Duodenal mucosa (tissue), 2 donors: ENCODE results near the gene CDH20.

Source experiments
- H3K27ac ChIP-seq: one replicate; pipeline ENCODE4 v1.7.0; 2013; ENCODE audit warnings: low read depth, low read length
- H3K27me3 ChIP-seq, 2 donors: one replicate each; pipeline ENCODE4 v1.7.0; 2013; ENCODE audit warnings: low read length in 2 of 2, control low read depth in 1 of 2; ENCODE audit not compliant: insufficient read depth in 2 of 2, control insufficient read depth in 1 of 2
- H3K36me3 ChIP-seq, 2 donors: one replicate each; pipeline ENCODE4 v1.7.0; 2013; ENCODE audit warnings: low read length in 2 of 2, control low read depth in 1 of 2; ENCODE audit not compliant: insufficient read depth in 2 of 2, control insufficient read depth in 1 of 2
- H3K4me1 ChIP-seq, 2 donors: one replicate each; pipeline ENCODE4 v1.7.0; 2013; ENCODE audit warnings: low read length in 2 of 2, control low read depth in 1 of 2; ENCODE audit not compliant: insufficient read depth in 2 of 2, control insufficient read depth in 1 of 2
- H3K4me3 ChIP-seq, 2 donors: one replicate each; pipeline ENCODE4 v1.7.0; 2013; ENCODE audit warnings: low read length in 2 of 2, low read depth in 1 of 2
- H3K9ac ChIP-seq, 2 donors: one replicate each; pipeline ENCODE4 v1.7.0; 2013; ENCODE audit warnings: low read length in 2 of 2, low read depth in 1 of 2
- H3K9me3 ChIP-seq, 2 donors: one replicate each; pipeline ENCODE4 v1.7.0; 2013; ENCODE audit warnings: low read length in 2 of 2, control low read depth in 1 of 2; ENCODE audit not compliant: control insufficient read depth in 1 of 2

The CDH20 gene

GRCh38 chr18:61371111-61371510 is 37.9 kb downstream of the CDH20 start:
- Histone ChIP-seq H3K27ac (no peak overlapping the region), H3K27me3 (no peaks in the 10 kb centered on the region)

GRCh38 chr18:61379827-61380226 is 46.6 kb downstream of the CDH20 start:
- no peaks in the 10 kb centered on the region for H3K27me3 ChIP-seq
- no peaks in the 10 kb centered on the region for H3K36me3 ChIP-seq
- no peak overlapping the region for H3K27ac ChIP-seq
- H3K4me3 ChIP-seq = no peak overlapping the region
- H3K9ac ChIP-seq = no peak overlapping the region
- H3K4me1 ChIP-seq = no peaks in the 10 kb centered on the region
- H3K9me3 ChIP-seq = no peaks in the 10 kb centered on the region

More at GRCh38 chr18:61371111-61371510, 37.9 kb downstream of the CDH20 start:
- H3K4me1 ChIP-seq = no peaks in the 10 kb centered on the region
- H3K9me3 ChIP-seq = no peaks in the 10 kb centered on the region
- no peak overlapping the region for H3K9ac ChIP-seq
- no peak overlapping the region for H3K4me3 ChIP-seq
- no peaks in the 10 kb centered on the region for H3K36me3 ChIP-seq

GRCh38 chr18:61388010-61388409 is 54.8 kb downstream of the CDH20 start:
- Histone ChIP-seq H3K27me3 (no peaks in the 10 kb centered on the region), H3K9ac (no peak overlapping the region), H3K4me3 (no peak overlapping the region), H3K4me1 (no peaks in the 10 kb centered on the region), H3K9me3 (no peaks in the 10 kb centered on the region), H3K27ac (no peak overlapping the region), H3K36me3 (no peaks in the 10 kb centered on the region)

- H3K9me3 ChIP-seq = no peaks in the 10 kb centered on the region
- no peak overlapping the region for H3K4me3 ChIP-seq
- no peaks in the 10 kb centered on the region for H3K36me3 ChIP-seq
- no peak overlapping the region for H3K9ac ChIP-seq
- H3K4me1 ChIP-seq = no peaks in the 10 kb centered on the region
- no peak overlapping the region for H3K27ac ChIP-seq
- H3K27me3 ChIP-seq = no peaks in the 10 kb centered on the region
Measured at GRCh38 chr18:61394983-61395382, 61.8 kb downstream of the CDH20 start.

- Histone ChIP-seq H3K4me1 (no peaks in the 10 kb centered on the region), H3K36me3 (no peaks in the 10 kb centered on the region), H3K9ac (no peak overlapping the region), H3K27ac (no peak overlapping the region), H3K4me3 (no peak overlapping the region), H3K27me3 (no peaks in the 10 kb centered on the region), H3K9me3 (no peaks in the 10 kb centered on the region)
Measured at GRCh38 chr18:61397222-61397621, 64.0 kb downstream of the CDH20 start.

GRCh38 chr18:61398961-61399705 is 65.9 kb downstream of the CDH20 start:
- H3K27ac ChIP-seq = no peak overlapping the region
- no peaks in the 10 kb centered on the region for H3K27me3 ChIP-seq
- H3K9ac ChIP-seq = no peak overlapping the region
- H3K9me3 ChIP-seq = no peaks in the 10 kb centered on the region
- no peaks in the 10 kb centered on the region for H3K4me1 ChIP-seq
- H3K36me3 ChIP-seq = no peaks in the 10 kb centered on the region
- H3K4me3 ChIP-seq = no peak overlapping the region

GRCh38 chr18:61400016-61400635 is 66.9 kb downstream of the CDH20 start:
- Histone ChIP-seq H3K9ac (no peak overlapping the region), H3K27ac (no peak overlapping the region), H3K4me3 (no peak overlapping the region), H3K36me3 (no peaks in the 10 kb centered on the region), H3K27me3 (no peaks in the 10 kb centered on the region), H3K4me1 (no peaks in the 10 kb centered on the region), H3K9me3 (no peaks in the 10 kb centered on the region)

- no peaks in the 10 kb centered on the region for H3K36me3 ChIP-seq
- H3K27me3 ChIP-seq = no peaks in the 10 kb centered on the region
- H3K27ac ChIP-seq = no peak overlapping the region
- H3K9ac ChIP-seq = no peak overlapping the region
- H3K4me3 ChIP-seq = no peak overlapping the region
- H3K4me1 ChIP-seq = no peaks in the 10 kb centered on the region
- no peaks in the 10 kb centered on the region for H3K9me3 ChIP-seq
Measured at GRCh38 chr18:61400716-61401115, 67.5 kb downstream of the CDH20 start.

- Histone ChIP-seq H3K9me3 (no peaks in the 10 kb centered on the region), H3K4me3 (no peak overlapping the region), H3K27ac (no peak overlapping the region), H3K9ac (no peak overlapping the region), H3K4me1 (no peaks in the 10 kb centered on the region), H3K27me3 (no peaks in the 10 kb centered on the region), H3K36me3 (no peaks in the 10 kb centered on the region)
Measured at GRCh38 chr18:61402726-61403125, 69.5 kb downstream of the CDH20 start.

- Histone ChIP-seq H3K9ac (no peak overlapping the region), H3K9me3 (no peaks in the 10 kb centered on the region), H3K4me1 (no peaks in the 10 kb centered on the region), H3K4me3 (no peak overlapping the region), H3K27ac (no peak overlapping the region), H3K27me3 (no peaks in the 10 kb centered on the region), H3K36me3 (no peaks in the 10 kb centered on the region)
Measured at GRCh38 chr18:61413396-61413795, 80.2 kb downstream of the CDH20 start.
